ENCODE data around the gene CEP72. TPM values are rescaled to one million over a fixed set of nuclear protein-coding genes. Genes with fewer than 3 reads are reported as not detected.

The CEP72 gene
- total RNA-seq, 1 experiment from 2014 or later, result 11.0 TPM

GRCh38 chr5:658103-658502 is 46.0 kb downstream of the CEP72 start:
- peak; percentile 44 for DNase-seq (ENCODE audit: low read depth)

GRCh38 chr5:659496-660263 is 47.5 kb downstream of the CEP72 start:
- DNase-seq (ENCODE audit: low read depth), result no peak

GRCh38 chr5:660491-661030 is 48.4 kb downstream of the CEP72 start:
- no peak for DNase-seq (ENCODE audit: low read depth)

- DNase-seq (ENCODE audit: low read depth), result no peak
Observed at GRCh38 chr5:661891-662750, 50.0 kb downstream of the CEP72 start.

- DNase-seq (ENCODE audit: low read depth), result no peak
Observed at GRCh38 chr5:662751-663435, 50.8 kb downstream of the CEP72 start.

- DNase-seq (ENCODE audit: low read depth), result no peak
Observed at GRCh38 chr5:663436-664342, 51.5 kb downstream of the CEP72 start.

- no peak for DNase-seq (ENCODE audit: low read depth)
Observed at GRCh38 chr5:664343-664993, 52.3 kb downstream of the CEP72 start.

- no peak for DNase-seq (ENCODE audit: low read depth)
Observed at GRCh38 chr5:664994-665360, 52.8 kb downstream of the CEP72 start.

- no peak for DNase-seq (ENCODE audit: low read depth)
Observed at GRCh38 chr5:665541-665955, 53.4 kb downstream of the CEP72 start.

- no peak for DNase-seq (ENCODE audit: low read depth)
Observed at GRCh38 chr5:665956-666711, 54.0 kb downstream of the CEP72 start.

- no peak for DNase-seq (ENCODE audit: low read depth)
Observed at GRCh38 chr5:666816-667498, 54.8 kb downstream of the CEP72 start.

- DNase-seq (ENCODE audit: low read depth), result no peak
Observed at GRCh38 chr5:668283-668995, 56.3 kb downstream of the CEP72 start.

GRCh38 chr5:669111-669841 is 57.1 kb downstream of the CEP72 start:
- DNase-seq (ENCODE audit: low read depth), result peak; percentile 82

GRCh38 chr5:669842-670395 is 57.8 kb downstream of the CEP72 start:
- DNase-seq (ENCODE audit: low read depth), result no peak

GRCh38 chr5:670396-671270 is 58.5 kb downstream of the CEP72 start:
- DNase-seq (ENCODE audit: low read depth), result no peak
